Measurements from ENCODE around the gene DNAH11.
"Not testable (repeated sequence)": the region's sequence is repeated elsewhere in the genome, so short reads cannot be mapped to it uniquely, and the experiment has no call there.

Gene DNAH11

GRCh38 chr7:21616091-21616490, 73.3 kb downstream of the DNAH11 start:
- DNase-seq (ENCODE audit: low read depth in 3 of 3, low spot score in 1 of 3), result no peak

GRCh38 chr7:21616796-21617436, 74.1 kb downstream of the DNAH11 start:
- no peak for DNase-seq (ENCODE audit: low read depth in 3 of 3, low spot score in 1 of 3)

- no peak for DNase-seq (ENCODE audit: low read depth in 3 of 3, low spot score in 1 of 3)
These were observed 74.7 kb downstream of the DNAH11 start for GRCh38 chr7:21617513-21617912.

GRCh38 chr7:21617916-21618390, 75.1 kb downstream of the DNAH11 start:
- DNase-seq (ENCODE audit: low read depth in 3 of 3, low spot score in 1 of 3), result no peak

GRCh38 chr7:21618706-21619105, 75.9 kb downstream of the DNAH11 start:
- no peak for DNase-seq (ENCODE audit: low read depth in 3 of 3, low spot score in 1 of 3)

GRCh38 chr7:21620054-21620453, 77.2 kb downstream of the DNAH11 start:
- DNase-seq (ENCODE audit: low read depth in 3 of 3, low spot score in 1 of 3), result no peak

- no peak for DNase-seq (ENCODE audit: low read depth in 3 of 3, low spot score in 1 of 3)
These were observed 81.5 kb downstream of the DNAH11 start for GRCh38 chr7:21624320-21624719.

GRCh38 chr7:21636694-21637093, 93.9 kb downstream of the DNAH11 start:
- DNase-seq (ENCODE audit: low read depth in 3 of 3, low spot score in 1 of 3), result no peak

GRCh38 chr7:21639206-21639868, 96.5 kb downstream of the DNAH11 start:
- DNase-seq (ENCODE audit: low read depth in 3 of 3, low spot score in 1 of 3), result no peak

GRCh38 chr7:21640105-21640504, 97.3 kb downstream of the DNAH11 start:
- DNase-seq (ENCODE audit: low read depth in 3 of 3, low spot score in 1 of 3), result no peak

- DNase-seq (ENCODE audit: low read depth in 3 of 3, low spot score in 1 of 3), result no peak
These were observed 98.7 kb downstream of the DNAH11 start for GRCh38 chr7:21641546-21641945.

- DNase-seq (ENCODE audit: low read depth in 3 of 3, low spot score in 1 of 3), result no peak
These were observed 99.6 kb downstream of the DNAH11 start for GRCh38 chr7:21642422-21642821.

- no peak for DNase-seq (ENCODE audit: low read depth in 3 of 3, low spot score in 1 of 3)
These were observed 108.9 kb downstream of the DNAH11 start for GRCh38 chr7:21651697-21652096.

GRCh38 chr7:21653623-21654022, 110.8 kb downstream of the DNAH11 start:
- DNase-seq (ENCODE audit: low read depth in 3 of 3, low spot score in 1 of 3), result no peak

- DNase-seq (ENCODE audit: low read depth in 3 of 3, low spot score in 1 of 3), result no peak
These were observed 113.2 kb downstream of the DNAH11 start for GRCh38 chr7:21656081-21656480.

GRCh38 chr7:21656796-21657195, 114.0 kb downstream of the DNAH11 start:
- DNase-seq (ENCODE audit: low read depth in 3 of 3, low spot score in 1 of 3), result no peak

- no peak for DNase-seq (ENCODE audit: low read depth in 3 of 3, low spot score in 1 of 3)
These were observed 127.7 kb downstream of the DNAH11 start for GRCh38 chr7:21670496-21670895.

- DNase-seq (ENCODE audit: low read depth in 3 of 3, low spot score in 1 of 3), result no peak
These were observed 129.0 kb downstream of the DNAH11 start for GRCh38 chr7:21671859-21672258.

- no peak for DNase-seq (ENCODE audit: low read depth in 3 of 3, low spot score in 1 of 3)
These were observed 132.4 kb downstream of the DNAH11 start for GRCh38 chr7:21675255-21675654.

GRCh38 chr7:21690705-21691104, 147.9 kb downstream of the DNAH11 start:
- no peak for DNase-seq (ENCODE audit: low read depth in 3 of 3, low spot score in 1 of 3)

GRCh38 chr7:21691146-21691545, 148.3 kb downstream of the DNAH11 start:
- DNase-seq (ENCODE audit: low read depth in 3 of 3, low spot score in 1 of 3), result not testable (repeated sequence)

GRCh38 chr7:21700587-21700986, 157.7 kb downstream of the DNAH11 start:
- not testable (repeated sequence) for DNase-seq (ENCODE audit: low read depth in 3 of 3, low spot score in 1 of 3)

- DNase-seq (ENCODE audit: low read depth in 3 of 3, low spot score in 1 of 3), result no peak
These were observed 159.5 kb downstream of the DNAH11 start for GRCh38 chr7:21702303-21702702.
